K562 (cell line): Measurements from ENCODE around the gene IRAG1. TPM values are rescaled to one million over a fixed set of nuclear protein-coding genes. Genes with fewer than 3 reads are reported as not detected.

Experiments used
- BCL6 ChIP-seq: fragments of 250-450 bp; sonication (Bioruptor Pico); IDR thresholded peaks from 2 replicates; pipeline ENCODE4 v1.4.0; 2020
- BCOR ChIP-seq: fragments of 450-650 bp; IDR thresholded peaks from 2 replicates; pipeline ENCODE4 v1.6.1; 2016
- CBX1 ChIP-seq: sonication (generic); IDR thresholded peaks from 2 replicates; pipeline ENCODE4 v1.6.1; 2016; ENCODE audit warnings: antibody characterized with exemption, low read depth, mild to moderate bottlenecking
- GATAD2B ChIP-seq: fragments of 450-650 bp; IDR thresholded peaks from 2 replicates; pipeline ENCODE4 v1.6.1; 2017; ENCODE audit warnings: mild to moderate bottlenecking, borderline replicate concordance
- KAT7 ChIP-seq: sonication (generic); formaldehyde crosslinking; IDR thresholded peaks from 2 replicates; pipeline ENCODE4 v1.8.0; 2022; ENCODE audit warnings: missing genetic modification reagents, mild to moderate bottlenecking, borderline replicate concordance
- NFATC3 ChIP-seq: fragments of 450-650 bp; IDR thresholded peaks from 2 replicates; pipeline ENCODE4 v1.6.1; 2017; ENCODE audit warnings: mild to moderate bottlenecking
- NFYB ChIP-seq: IDR thresholded peaks from 2 replicates; pipeline ENCODE4 v1.6.1; 2011; ENCODE audit warnings: mild to moderate bottlenecking, moderate library complexity; ENCODE audit not compliant: insufficient read length; ENCODE audit errors: extremely low read depth
- SOX6 ChIP-seq: fragments of 450-650 bp; IDR thresholded peaks from 2 replicates; pipeline ENCODE4 v1.6.1; 2014; ENCODE audit warnings: mild to moderate bottlenecking
- TCFL5 ChIP-seq: fragments of 250-450 bp; sonication (Bioruptor Pico); conservative IDR thresholded peaks from 2 replicates; pipeline ENCODE4 v1.6.1; 2021; ENCODE audit warnings: mild to moderate bottlenecking, moderate library complexity, matching md5 sums
- YBX1 ChIP-seq: fragments of 450-650 bp; IDR thresholded peaks from 2 replicates; pipeline ENCODE4 v1.7.1; 2016; ENCODE audit warnings: mild to moderate bottlenecking
- ZEB2 ChIP-seq: fragments of 450-650 bp; IDR thresholded peaks from 2 replicates; pipeline ENCODE4 v1.6.1; 2016
- ZNF174 ChIP-seq: fragments of 250-450 bp; sonication (Bioruptor Pico); IDR thresholded peaks from 2 replicates; pipeline ENCODE4 v1.4.0; 2020; ENCODE audit warnings: mild to moderate bottlenecking
- ZNF778 ChIP-seq: fragments of 450-650 bp; formaldehyde crosslinking; IDR thresholded peaks from 2 replicates; pipeline ENCODE4 v1.4.0; 2020; ENCODE audit warnings: mild to moderate bottlenecking, moderate library complexity
- polyA plus RNA-seq, 8 experiments: library from polyadenylated mRNA; depleted of rRNA in 4 of 8; stranded (reverse) in 5 of 8; unstranded in 3 of 8; fragments of >200 nt; fragmentation: Nextera tagmentation in 2 of 8; fragmentation: Illumina TruSeq in 1 of 8; extraction: Ambion mirVana in 2 of 8; extraction: Trizol in 1 of 8; gene quantifications; 2 replicates each; pipeline versions ENCODE4 v1.2.1 to v1.2.3, GENCODE V29; 2011 to 2014; ENCODE audit warnings: inconsistent platforms in 1 of 8, missing spikeins in 1 of 8
- total RNA-seq, 7 experiments: library from RNA; depleted of rRNA in 6 of 7; stranded (reverse); fragments of >200 nt in 6 of 7; fragmentation: Illumina TruSeq in 2 of 7; extraction: Trizol in 2 of 7; gene quantifications; 2 replicates each; pipeline versions ENCODE4 v1.2.1 to v1.2.3, GENCODE V29; 2011 to 2021; ENCODE audit warnings: low replicate concordance in 1 of 7
- TF ChIP-seq, protein P1 (sequence below): fragments of 250-450 bp; sonication (Bioruptor Pico); IDR thresholded peaks from 2 replicates; pipeline ENCODE4 v1.5.0; 2021; ENCODE audit warnings: mild to moderate bottlenecking, moderate library complexity
- TF ChIP-seq, protein P2 (sequence below): fragments of 250-450 bp; sonication (Bioruptor Pico); IDR thresholded peaks from 2 replicates; pipeline ENCODE4 v1.5.0; 2021; ENCODE audit warnings: mild to moderate bottlenecking, borderline replicate concordance
- TF ChIP-seq, protein P3 (sequence below): fragments of 450-650 bp; formaldehyde crosslinking; IDR thresholded peaks from 2 replicates; pipeline ENCODE4 v1.4.0; 2022; ENCODE audit warnings: missing genetic modification characterization
- TF ChIP-seq, protein P4 (sequence below), 2 experiments: fragments of 450-650 bp; conservative IDR thresholded peaks; 2 replicates each; pipeline ENCODE4 v1.6.1; 2017; ENCODE audit warnings: mild to moderate bottlenecking in 2 of 2, moderate library complexity in 2 of 2
- TF ChIP-seq, protein P5 (sequence below): fragments of 450-650 bp; formaldehyde crosslinking; IDR thresholded peaks from 2 replicates; pipeline ENCODE4 v1.4.0; 2022; ENCODE audit warnings: missing genetic modification characterization

Gene IRAG1
- total and polyA plus RNA-seq, 9 of the 15 experiments (the other 6 are each of a cell fraction or from before 2014, with no cell fraction given) = 0.01 to 0.22 (median 0.09) TPM; not detected in 1

DNA sequence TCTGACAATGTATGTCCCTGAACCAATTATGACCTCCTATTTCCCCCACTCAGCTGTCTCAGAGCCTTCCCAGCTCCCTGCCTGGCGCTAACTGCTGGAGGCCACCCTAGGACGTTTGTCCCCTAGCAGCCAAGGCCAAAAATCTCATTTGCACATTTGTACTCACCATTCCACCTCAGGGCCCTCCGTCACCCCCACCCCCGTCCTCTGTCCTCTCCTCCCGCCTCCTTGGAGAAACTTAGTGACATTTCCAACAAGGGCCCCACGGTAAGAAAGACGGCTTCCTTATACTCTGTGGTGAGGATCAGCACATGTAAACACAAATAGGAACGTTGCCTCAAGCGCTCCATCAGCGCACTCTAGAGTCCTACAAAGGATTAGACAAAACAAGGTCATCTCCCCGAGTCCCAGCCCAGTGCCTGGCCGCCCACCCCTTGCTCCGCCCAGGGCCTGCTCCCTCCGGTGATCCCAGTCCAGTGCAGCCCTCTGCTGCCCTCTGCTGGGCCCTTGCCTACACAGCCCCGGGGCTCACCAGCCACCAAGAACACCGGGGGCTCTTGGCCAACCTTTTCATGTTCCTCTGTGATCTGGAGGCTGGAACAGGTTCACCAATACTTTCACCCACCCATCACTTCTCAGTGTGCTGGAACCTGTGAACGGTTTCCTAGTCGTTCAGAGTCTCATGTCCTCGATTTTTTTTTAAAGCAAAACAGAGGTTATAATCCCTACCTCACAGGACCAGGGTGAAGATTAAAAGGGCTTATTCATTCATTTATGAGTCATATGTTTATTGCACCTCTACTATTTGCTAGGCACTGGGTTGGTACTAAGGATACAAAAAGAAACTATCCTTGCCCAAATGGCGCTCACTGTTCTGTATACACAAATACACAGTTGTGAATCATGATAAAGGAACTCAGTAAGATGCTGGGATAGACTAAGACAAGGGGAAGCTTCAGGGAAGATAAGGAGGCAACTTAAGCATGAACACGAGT lies 42.2 kb upstream of the IRAG1 start (continued):
- TF ChIP-seq, protein P1, sequence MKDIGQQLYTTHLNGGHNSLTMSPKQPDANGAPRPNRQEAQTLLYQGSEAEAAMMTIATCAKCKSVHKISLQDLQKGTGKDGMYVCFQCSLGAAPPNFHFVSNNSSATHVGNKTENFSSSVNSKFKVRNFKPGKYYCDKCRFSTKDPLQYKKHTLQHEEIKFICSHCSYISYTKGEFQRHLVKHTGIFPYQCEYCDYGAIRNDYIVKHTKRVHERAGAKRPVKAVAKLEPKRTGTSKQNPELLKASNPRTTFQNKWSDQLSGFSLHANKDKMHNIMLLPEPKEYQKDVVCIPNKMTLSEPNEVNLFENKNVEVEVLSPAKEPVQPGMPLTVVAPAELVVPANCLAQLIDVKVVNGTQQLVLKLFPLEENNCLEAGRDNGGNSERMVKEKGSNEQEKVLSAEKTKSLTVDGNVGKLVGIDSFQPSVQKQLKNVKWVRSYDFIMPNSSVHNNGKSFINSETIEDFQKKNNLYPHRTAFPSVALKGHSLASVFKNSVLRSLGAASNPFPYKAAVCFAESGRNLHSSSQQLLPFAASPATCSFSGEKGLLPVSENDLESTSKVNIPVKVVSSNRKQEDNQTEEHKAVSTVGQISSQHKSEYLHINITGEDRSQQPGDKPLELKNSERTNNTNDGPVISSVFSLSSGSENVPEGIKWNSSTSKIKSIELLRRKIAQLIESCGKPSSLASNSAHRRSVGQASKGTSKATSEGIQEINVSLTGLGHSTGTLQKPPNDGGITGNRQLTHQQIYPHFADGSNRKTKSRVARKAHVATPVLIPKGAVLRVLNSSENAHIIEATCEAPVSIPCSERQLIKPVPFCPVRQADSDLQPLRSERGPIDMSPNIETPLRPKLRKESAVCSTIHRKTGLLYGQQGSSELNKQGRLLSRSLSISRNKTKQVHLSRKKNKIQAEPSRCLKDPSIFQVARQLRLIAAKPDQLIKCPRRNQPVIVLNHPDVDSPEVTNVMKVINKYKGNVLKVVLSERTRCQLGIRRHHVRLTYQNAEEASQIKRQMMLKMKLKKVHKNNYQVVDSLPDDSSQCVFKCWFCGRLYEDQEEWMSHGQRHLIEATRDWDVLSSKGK (CRISPR knock-in tag) = no peak
- TF ChIP-seq, protein P2, sequence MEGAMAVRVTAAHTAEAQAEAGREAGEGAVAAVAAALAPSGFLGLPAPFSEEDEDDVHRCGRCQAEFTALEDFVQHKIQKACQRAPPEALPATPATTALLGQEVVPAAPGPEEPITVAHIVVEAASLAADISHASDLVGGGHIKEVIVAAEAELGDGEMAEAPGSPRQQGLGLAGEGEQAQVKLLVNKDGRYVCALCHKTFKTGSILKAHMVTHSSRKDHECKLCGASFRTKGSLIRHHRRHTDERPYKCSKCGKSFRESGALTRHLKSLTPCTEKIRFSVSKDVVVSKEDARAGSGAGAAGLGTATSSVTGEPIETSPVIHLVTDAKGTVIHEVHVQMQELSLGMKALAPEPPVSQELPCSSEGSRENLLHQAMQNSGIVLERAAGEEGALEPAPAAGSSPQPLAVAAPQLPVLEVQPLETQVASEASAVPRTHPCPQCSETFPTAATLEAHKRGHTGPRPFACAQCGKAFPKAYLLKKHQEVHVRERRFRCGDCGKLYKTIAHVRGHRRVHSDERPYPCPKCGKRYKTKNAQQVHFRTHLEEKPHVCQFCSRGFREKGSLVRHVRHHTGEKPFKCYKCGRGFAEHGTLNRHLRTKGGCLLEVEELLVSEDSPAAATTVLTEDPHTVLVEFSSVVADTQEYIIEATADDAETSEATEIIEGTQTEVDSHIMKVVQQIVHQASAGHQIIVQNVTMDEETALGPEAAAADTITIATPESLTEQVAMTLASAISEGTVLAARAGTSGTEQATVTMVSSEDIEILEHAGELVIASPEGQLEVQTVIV (CRISPR knock-in tag) = no peak
- TF ChIP-seq BCOR (no peak; the same call in 1 of the 2 replicates), BCL6 (CRISPR knock-in tag) (no peak), ZNF778 (no peak), NFYB (no peak), ZNF174 (CRISPR knock-in tag) (no peak), YBX1 (no peak), SOX6 (peak; percentile 66), GATAD2B (0 out of 2 replicates have a peak, but pooled peaks have one; percentile 64), NFATC3 (no peak), CBX1 (no peak), KAT7 (CRISPR knock-in tag) (no peak), TCFL5 (CRISPR knock-in tag) (no peak), ZEB2 (no peak)
- TF ChIP-seq, protein P3, sequence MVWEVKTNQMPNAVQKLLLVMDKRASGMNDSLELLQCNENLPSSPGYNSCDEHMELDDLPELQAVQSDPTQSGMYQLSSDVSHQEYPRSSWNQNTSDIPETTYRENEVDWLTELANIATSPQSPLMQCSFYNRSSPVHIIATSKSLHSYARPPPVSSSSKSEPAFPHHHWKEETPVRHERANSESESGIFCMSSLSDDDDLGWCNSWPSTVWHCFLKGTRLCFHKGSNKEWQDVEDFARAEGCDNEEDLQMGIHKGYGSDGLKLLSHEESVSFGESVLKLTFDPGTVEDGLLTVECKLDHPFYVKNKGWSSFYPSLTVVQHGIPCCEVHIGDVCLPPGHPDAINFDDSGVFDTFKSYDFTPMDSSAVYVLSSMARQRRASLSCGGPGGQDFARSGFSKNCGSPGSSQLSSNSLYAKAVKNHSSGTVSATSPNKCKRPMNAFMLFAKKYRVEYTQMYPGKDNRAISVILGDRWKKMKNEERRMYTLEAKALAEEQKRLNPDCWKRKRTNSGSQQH (CRISPR knock-in tag) = no peak
- TF ChIP-seq, protein P4, sequence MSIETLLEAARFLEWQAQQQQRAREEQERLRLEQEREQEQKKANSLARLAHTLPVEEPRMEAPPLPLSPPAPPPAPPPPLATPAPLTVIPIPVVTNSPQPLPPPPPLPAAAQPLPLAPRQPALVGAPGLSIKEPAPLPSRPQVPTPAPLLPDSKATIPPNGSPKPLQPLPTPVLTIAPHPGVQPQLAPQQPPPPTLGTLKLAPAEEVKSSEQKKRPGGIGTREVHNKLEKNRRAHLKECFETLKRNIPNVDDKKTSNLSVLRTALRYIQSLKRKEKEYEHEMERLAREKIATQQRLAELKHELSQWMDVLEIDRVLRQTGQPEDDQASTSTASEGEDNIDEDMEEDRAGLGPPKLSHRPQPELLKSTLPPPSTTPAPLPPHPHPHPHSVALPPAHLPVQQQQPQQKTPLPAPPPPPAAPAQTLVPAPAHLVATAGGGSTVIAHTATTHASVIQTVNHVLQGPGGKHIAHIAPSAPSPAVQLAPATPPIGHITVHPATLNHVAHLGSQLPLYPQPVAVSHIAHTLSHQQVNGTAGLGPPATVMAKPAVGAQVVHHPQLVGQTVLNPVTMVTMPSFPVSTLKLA (conservative IDR thresholded peaks at IDR 0.05) = peak; percentile 68 to 82
- TF ChIP-seq, protein P5, sequence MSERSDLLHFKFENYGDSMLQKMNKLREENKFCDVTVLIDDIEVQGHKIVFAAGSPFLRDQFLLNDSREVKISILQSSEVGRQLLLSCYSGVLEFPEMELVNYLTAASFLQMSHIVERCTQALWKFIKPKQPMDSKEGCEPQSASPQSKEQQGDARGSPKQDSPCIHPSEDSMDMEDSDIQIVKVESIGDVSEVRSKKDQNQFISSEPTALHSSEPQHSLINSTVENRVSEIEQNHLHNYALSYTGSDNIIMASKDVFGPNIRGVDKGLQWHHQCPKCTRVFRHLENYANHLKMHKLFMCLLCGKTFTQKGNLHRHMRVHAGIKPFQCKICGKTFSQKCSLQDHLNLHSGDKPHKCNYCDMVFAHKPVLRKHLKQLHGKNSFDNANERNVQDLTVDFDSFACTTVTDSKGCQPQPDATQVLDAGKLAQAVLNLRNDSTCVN (CRISPR knock-in tag) = no peak
